Germinal center (tissue), 1 donor: ENCODE results near the gene BTBD9.
"Not testable (repeated sequence)": the region's sequence is repeated elsewhere in the genome, so short reads cannot be mapped to it uniquely, and the experiment has no call there.

Experiments used
- DNase-seq: peaks from one replicate; pipeline ENCODE4 v3.0.0; 2012; ENCODE audit warnings: mixed read lengths, low spot score

The BTBD9 gene

DNA sequence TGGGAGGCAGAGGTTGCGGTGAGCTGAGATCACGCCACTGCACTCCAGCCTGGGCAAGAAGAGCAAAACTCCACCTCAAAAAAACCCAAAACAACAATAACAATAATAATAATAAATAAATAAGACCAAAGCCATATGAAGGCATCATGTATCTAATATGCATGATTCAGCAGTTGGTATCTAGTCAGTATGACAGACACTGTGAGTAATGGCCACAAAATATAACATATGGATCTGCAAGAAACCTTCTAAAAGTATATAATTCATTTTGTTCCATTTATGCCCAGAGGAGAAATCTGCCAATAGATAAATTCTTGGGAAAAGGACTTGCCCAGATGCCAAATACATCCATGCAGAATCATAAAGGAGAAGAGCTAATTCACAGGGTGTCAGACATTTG is 252.3 kb downstream of the BTBD9 start:
- DNase-seq = no peak

DNA sequence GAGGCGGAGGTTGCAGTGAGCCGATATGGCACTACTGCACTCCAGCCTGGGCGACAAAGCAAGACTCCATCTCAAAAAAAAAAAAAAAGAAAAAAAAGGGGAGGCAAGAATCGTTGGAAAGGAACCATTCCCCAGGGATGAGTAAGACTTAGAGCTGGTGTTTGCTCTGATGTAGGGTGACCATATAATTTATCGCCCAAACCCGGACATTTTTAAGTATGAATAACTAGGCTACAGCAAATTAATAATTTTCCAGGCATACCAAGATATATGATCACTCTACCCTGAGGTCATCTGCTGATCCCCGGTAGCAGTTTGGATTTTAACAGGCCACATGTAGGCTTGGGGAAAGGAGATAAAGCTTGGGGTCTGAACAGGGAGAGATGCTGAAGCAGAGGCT is 260.9 kb downstream of the BTBD9 start:
- no peak for DNase-seq

DNA sequence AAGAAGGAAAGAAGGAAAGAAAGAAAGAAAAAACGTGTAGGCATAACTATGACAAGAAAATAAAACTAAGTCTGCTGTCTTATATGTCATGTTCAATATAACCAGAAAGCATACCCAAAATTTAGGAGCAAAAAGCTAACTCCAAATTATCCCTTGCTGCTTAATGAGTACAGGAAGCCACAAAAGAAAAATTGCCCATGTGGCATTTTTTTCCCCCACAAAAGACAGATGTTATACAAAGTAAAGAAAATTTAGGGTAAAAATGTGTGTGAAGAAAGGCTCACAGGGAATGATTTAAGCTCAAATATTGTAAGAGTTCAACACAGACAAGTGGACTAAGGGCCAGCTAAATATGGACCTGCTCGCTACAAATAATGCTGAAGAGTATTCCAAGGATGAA is 263.8 kb downstream of the BTBD9 start:
- DNase-seq = no peak

DNA sequence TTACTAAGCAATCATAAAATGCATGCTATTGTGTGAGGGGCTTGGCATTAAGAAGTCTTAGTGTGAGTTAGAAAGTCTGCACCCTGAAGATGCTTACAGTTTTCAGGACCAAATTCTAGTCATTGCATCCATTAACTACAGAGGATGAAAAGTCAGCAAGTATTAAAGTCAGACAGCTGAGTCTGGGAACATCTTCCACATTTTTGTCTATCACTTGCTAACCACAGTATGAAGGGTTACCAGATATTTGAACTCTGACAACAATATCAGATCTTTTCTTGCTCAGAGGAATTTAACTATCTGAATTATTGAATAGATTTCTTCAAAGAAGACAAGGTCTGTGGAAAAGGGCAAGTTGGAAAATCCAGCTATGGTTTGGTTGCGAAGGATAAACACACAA is 264.4 kb downstream of the BTBD9 start:
- no peak for DNase-seq

DNA sequence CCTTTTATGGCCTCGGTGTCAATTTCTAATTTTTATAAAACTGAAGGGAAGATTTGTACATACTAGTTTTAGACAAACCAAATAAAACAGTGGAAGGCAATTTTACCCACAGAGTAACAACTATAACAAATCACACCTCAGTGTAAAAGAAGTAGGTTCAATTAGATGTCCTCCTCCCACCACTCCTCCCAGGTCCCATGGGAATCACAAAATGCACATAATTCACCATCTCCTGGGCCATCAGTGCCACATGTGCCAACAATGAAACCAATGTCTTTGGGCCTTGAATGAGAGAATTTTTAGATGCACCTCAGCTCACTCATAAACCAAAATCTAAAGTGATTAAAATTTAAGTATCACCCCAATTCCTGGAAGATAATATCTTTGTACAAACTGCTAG is 267.8 kb downstream of the BTBD9 start:
- no peak for DNase-seq

DNA sequence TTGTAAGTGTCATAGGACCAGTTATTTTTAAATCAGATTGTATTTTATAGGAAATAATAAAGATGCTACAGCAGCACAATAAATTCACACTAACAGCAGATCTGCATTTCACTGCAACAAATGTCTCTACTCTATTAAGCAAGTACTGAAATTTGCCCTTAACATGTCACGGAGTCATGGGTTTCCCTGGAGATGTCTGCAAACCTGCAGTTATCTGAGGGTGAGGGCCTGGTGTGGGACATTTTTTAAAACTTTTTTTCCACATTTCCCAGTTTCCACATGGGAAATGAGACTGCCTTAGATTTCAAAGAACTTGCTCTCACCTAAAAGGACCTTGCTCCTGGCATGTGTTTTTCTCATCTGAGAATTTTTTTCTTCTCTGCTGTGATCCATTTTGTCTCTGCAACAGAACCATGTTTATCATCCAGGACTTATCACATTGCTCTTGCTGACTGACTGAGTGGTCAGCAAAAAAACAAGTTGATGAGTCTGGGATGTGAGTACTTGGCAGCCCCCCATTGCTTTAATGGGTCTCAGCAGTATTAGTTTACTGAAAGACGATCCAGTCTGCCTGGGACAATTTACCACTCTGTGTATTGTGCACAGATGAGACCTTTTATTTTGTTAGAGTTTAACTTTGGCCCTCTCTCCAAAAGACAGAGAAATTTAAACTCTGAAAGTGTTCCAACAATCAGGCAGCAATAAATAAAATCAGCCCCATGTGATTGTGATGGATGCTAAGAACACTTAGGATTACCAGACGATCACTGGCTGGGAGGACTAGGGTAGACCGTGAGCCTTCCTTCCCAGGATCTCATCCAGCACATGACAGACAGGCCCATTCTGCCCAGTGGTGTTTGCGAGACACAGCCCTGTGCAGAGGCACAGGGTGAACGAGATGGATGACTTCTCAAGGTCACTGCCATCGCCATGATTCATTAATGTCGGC is 268.8 kb downstream of the BTBD9 start:
- no peak for DNase-seq

DNA sequence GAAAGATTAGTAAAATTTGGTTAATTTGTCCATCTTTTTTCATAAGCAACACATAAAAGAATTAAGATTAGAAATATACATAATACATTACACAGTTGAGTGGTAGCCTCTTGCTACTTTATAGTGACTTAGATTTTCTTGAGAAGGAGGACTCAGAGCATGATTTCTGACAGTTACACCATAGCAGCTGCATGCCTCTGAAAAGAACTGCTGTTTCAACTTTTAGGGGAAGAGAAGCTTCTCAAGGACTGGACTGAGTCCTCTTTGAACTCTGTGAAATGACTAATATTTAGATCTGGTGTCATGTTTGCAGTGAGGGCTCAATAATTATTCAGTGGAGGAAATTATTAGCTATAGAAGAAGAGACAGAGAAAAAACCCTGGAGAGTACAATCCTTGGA is 272.5 kb downstream of the BTBD9 start:
- no peak for DNase-seq

DNA sequence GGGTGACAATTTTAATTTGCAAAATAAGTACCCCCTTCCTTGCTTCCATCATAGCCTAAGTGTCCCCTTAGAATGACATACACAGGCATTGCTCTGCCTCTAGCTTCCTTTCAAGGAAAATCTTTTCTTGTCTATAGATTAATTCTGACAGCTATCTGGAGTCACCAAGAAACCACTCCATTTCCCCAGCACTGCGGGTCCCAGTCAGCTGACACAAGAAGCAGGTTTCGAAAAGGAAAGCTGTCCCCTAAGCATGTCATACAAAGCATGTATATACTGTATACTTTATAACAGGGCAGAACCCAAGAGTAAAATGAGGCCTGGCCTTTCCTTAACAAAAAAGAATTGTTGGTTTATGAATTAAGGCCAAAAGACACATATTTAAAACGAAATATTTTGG is 273.5 kb downstream of the BTBD9 start:
- DNase-seq = no peak

DNA sequence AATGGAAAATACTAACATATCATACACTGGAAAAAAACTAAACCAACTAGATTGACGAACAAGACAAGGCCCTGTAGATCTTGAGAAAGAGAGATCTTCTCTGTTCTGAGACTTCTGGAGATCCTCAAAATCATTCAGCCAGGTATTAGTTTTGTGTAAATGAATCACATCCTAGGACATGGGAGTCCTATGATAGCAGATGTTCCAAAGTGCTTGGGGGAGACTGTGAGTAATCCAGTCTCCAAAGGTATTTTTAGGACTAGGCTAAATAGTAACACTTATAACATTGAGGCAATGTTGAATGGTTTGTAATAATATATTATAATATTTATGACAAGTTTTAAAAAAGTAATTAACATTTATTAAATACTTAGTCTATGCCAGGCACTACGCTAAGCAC is 275.0 kb downstream of the BTBD9 start:
- no peak for DNase-seq

DNA sequence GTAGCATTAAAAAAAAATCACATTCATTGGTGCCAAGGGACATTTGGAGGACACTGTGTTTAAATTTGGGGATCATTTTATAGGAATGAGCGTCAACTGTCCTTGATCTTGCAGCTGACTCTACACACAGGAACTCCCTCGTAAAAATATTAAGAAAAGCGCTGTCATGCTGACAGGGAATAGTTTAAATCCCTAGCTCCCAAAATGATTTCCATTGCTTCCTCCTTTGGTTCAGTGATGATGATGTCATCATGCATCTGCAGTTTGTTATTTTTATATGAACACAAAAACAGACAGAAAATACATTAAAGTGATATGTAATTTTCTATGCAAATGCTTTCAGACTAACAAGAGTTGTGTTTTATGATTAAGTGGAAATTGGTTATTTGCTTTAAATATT is 275.6 kb downstream of the BTBD9 start:
- no peak for DNase-seq

DNA sequence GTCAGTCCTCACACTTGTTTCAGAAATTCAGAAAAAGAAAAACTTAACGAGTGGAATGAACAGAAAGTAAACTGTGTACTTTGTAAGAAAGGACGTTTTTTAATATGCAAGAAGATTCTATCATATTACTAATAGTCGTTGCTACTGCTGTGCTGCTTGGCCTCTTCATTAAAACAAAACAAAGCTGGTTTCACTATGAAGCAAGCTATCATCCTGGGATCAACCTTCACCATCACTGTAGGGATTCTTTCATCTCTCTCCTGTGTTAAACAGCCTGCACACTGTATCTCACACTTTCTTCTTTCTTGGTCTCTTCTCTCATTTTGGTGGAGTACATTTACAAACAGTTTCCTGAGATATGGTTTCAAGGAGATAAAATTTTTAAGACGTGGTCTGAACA is 284.2 kb downstream of the BTBD9 start:
- DNase-seq = no peak

DNA sequence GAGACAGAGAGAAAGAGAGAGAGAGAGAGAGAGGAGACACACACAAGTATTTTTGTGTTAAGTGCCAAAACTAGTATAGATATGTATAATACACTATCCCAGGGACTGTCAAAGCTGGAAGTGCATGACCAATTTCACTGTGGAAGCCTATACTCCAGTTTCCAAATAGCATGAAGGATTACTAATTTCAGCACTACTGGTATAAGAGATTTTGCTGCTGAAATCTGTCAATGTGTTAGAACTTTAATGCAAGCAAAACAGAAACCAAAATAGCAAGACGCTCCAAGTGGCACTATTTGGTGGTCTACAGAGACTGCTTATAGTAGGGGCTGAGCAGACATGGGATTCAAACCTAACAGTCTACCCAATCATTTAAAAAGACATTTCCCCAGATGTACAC is 284.8 kb downstream of the BTBD9 start:
- no peak for DNase-seq

DNA sequence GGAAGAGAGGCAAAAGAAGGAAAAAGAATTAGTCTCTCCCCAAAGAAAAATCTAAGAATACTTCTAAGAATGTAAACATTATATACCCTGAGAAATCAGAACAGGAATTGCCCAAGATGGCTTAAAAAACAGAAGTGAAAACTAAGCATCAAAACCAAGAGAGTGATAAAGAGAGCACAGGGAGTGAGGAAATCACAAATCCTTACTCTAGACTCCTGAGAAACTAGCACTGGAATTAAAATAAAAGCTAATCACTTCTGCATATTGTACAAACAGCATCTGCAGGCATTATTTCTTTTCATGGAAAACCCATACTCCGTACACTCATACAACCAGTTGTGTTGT is 285.7 kb downstream of the BTBD9 start:
- no peak for DNase-seq

DNA sequence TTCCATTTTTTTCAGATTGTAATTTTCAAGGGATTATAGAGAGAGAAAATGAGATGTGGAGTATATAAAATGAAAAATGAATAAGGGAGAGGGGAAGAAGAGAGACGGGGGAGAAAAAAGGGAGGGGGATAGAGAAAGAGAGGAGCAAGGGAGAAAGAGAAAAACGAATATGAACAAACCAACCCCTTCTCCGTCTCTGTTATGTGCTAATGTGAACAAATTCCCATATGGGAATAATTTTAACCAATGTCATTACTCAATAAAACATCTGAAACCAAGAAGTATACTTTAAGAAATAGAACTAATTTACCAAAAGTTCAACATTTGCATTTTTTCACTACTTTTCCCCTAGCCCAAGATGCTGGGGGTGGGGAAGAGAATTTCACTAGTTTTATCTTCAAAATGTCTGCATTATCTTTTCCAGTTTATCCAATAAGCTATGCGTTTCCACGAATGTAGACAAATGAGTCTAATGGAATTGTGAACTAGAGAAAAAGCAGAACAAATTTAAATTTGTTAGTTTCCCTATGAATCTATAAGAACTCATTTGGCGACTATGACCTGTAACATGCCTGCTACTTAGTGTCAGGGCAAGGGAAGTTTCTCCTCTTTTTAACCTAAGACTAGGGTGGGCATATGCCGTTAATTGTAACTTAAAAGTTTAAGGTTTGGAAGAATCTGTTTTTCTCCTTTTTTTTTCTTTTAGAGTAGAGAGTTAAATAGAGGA is 286.3 kb downstream of the BTBD9 start:
- DNase-seq = no peak

DNA sequence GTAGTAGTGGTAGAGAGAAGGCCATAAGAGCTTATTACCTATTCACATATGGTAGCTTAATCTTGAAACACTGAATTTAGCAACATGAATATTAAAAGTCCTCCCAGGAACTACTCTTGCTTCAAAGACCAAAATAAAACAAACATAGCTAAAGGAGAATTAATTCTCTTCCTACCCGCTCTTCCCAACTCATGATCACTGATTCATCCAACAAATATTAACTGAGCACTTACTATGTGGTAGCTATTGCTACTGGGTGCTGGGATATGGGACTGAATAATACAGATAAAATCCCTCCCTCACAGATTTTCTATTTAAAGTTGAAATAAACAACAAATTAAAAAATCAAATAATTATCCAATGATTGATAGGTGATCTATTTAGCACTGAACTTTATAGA is 287.1 kb downstream of the BTBD9 start:
- DNase-seq = no peak

DNA sequence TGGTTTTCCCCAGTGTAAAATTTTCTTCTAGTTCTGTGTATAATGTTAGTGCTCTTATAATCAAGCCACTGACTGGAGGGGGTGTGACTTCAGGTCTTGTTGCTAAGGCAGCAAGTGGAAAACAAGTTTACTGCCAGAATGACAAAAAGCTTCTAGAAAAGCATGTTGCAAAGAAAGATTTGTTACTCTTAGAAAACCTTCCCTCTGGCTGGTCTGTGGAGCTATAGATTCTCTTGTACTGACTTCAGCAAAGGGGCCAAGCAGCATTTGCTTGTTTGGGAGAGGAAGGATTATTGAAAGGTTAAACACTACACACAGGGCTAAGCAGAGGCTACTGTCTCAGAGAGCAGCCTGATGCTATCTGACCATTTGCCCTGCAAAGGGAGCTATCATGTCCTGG is 288.8 kb downstream of the BTBD9 start:
- no peak for DNase-seq

DNA sequence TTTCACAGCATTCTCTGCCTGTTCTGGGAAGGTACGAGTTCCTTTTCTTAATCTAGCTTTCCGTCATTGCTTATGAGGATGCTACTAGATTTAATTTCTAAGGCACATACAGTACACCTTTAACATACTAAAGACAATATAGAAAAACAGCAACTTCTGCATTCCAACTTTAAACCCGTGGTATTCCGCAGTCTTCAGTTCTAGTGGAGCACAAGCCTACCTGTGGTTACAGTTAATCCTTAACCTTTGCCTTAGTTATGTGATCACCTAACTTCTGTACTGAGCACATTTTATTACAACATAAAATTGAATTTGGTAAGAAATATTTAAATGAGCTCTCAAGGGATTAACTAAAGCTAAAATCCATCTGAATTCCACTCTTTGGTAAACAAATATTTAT is 289.5 kb downstream of the BTBD9 start:
- no peak for DNase-seq

DNA sequence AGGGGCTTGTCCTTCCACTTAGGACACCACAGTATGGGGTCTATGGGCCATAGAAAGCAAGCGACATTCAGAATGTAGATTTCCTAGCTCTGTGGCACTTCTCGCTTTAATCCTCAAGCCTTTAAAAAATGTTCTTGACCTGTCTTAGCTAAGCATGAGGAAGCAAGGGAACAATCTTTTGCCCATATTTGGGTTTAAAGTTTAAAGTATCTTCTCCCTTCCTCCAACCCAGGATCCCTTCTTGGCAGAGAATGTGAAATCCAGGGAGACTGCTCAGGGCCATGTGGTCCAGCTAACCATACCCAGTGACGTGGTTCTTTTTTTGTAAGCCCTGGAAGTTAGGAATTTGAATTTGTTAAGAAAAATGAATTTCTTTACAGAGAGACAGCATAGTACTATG is 289.9 kb downstream of the BTBD9 start:
- no peak for DNase-seq

DNA sequence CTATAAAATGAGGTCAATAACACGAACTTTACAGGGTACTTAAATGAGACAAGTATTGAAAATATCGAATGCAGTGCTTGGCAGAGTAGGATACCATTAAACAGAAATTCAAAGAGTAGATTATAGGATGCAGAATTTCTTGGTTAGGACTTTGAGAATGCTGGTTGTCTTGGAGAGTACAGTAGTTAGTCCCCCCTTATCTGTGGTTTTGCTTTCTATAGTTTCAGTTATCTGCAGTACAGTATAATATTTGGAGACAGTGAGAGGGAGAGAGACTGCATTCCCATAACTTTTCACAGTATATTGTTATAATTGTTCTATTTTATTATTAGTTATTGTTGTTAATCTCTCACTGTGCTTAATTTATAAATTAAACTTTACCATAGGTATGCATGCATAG is 290.5 kb downstream of the BTBD9 start:
- DNase-seq = no peak

DNA sequence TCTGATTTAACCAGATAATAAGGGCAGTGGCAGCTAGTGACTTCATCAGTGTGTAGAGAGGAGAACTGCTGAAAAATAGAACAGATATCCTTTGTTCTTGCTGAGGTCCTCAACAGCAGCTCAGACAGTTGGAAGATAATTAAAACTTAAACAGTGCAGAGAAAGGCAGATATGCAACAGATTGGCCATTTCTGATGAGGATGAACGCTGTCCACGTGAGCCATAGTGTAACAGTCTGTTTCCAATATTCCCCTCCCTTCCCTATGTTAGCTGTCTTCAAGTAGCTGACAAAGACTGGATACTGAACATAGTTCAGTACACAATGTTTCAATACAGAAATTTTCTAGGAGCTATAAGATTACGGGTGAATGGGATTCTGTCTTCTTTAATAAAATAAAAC is 291.4 kb downstream of the BTBD9 start:
- no peak for DNase-seq

DNA sequence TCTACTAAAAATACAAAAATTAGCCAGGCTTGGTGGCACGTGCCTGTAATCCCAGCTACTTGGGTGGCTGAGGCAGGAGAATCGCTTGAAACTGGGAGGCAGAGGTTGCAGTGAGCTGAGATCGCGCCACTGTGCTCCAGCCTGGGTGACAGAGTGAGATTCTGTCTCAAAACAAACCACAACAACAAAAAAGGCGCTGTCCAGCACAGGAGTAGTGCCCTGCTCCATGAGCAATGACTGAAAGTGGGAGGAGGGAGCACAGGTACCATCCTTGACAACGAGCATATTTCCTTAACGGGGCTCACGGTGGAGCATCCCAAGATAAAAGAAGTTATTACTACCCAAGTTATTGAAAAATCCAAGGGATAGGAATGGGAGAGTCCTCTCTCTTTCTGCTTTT is 291.9 kb downstream of the BTBD9 start:
- DNase-seq = not testable (repeated sequence)

DNA sequence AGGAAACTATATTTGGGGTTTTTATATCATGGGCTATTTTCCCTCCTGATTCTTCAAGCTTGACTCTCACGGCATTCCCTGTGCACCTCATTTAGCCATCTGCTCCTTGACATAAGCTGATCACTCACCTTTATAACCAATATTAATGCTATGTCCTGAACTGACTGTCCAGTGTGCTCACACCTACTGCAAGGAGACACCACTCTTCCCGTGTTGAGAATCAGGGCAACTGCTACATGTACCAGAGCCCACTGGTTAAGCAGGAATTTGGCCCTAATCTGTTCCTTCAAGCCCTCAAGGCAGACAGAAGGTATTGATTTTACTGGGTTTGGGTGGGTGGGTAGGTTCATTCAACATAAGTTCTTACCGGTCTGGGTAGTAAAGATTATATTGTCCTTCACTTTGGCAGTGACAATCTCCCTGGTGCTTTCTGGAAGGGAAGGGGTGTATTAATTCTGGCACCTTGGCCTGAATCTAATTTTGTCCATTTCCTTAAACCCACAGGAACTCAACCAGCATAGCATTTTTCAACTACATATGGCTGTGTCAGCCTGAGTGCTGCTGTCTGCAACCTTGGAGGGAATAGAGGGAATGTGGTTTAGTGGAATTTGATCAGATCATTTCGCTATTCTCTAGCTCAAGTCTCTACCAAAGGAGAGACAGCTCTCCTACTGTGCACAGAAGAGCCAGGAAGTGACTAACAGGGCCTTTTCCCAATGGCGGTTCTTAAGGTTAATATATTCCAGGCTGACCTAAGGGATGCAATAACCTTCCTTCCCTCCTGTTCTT is 293.2 kb downstream of the BTBD9 start:
- no peak for DNase-seq

DNA sequence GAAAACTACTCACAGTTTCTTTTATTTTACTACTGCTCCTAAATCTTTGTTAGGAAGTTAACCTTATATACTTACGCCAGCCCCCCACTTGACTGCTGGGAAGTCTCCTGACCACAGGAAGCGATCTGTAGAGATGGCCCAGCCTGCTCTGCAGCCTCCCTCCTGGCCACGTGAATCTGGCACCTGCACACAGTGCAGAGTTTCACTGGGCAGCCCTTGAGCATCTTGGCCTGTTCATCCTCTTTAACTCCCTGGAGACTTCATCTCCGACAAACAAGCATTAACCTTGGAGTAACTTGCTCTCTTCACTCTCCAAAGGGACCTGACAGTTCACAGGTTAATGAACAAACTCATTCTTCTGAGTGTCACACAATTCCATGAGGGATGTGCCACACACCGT is 294.1 kb downstream of the BTBD9 start:
- no peak for DNase-seq
